GM21576 (cell line): ENCODE results near the gene PTX4.
"Not testable (repeated sequence)": the region's sequence is repeated elsewhere in the genome, so short reads cannot be mapped to it uniquely, and the experiment has no call there.

ENCODE experiments used
- ATAC-seq: cut with Tn5 transposase; IDR thresholded peaks from one replicate; pipeline ENCODE4 v1.9.1; 2021; ENCODE audit warnings: mild to moderate bottlenecking, moderate library complexity; ENCODE audit not compliant: unreplicated experiment

Gene PTX4

GRCh38 chr16:1447965-1448364, 40.8 kb downstream of the PTX4 start:
- no peak for ATAC-seq

GRCh38 chr16:1446296-1447080, 42.3 kb downstream of the PTX4 start:
- ATAC-seq, result no peak

DNA sequence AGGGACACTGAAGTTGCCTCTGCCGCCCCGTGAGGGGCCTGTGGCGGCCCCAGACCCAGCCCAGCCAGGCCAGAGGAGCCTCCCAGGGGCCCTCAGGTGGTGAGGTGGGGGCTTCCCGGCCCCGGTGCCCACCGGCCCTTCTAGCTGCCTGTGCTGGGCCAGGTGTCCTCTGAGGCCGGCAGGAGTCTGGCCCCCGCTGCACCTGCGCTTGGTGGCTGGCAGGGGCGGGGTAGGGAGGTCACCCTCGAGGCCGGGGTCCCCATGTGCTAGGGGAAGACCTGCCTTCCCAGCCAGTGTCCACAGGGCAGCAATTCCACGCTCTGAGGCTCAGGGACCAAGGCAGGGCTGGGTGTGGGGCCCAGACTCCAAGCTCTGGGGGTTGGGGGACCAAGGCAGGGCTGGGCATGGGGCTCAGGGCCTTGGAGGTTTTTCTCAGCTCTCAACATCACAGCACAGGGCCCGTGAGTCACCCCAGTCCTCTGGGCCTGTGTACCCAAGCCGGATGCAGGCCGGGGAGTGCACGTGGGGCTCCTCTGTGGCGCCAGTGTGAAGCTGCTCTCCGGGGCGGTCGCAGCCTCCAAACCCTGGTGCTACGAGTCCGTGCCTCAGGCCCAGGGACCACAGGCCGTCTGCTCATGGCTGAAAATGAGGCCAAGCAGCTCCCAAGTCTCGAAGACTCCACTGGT, 43.1 kb downstream of the PTX4 start:
- no peak for ATAC-seq

DNA sequence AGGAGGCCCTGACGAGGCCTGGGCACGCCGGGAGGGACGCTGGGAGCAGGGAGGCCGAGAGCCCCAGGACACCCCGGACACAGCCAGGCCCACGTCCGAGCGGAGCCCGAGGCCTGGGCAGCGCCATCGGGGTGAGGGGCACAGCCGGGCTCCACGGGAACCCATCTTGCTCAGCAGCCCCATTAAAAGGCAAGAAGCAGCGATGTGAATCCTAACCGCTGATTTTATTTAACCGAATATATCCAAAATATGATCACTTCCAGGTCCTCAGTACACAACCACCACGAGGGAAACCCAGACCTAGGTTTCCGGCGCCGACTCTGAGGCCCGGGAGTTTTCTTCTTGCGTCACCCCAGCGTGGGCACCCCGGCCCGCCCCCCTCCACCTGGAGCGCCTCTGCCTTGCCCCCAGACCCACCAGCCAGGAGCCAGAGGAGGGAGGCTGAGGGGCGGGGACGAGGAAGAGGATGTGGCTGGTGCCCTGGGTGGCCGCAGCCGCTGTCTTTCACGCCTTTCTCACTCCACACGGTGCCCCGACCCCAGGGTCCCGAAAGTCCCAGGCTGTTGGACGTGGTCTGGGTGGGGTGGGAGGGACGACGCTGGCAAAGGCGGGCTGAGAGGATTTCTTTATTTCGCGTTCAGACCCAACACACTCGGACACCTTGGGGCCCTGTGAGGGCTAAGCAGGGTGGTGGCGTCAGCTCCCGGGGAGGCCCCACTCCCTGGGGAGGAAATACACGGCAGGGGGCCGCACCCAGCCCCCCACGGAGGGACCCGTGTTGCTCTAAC, 43.8 kb downstream of the PTX4 start:
- ATAC-seq, result no peak

DNA sequence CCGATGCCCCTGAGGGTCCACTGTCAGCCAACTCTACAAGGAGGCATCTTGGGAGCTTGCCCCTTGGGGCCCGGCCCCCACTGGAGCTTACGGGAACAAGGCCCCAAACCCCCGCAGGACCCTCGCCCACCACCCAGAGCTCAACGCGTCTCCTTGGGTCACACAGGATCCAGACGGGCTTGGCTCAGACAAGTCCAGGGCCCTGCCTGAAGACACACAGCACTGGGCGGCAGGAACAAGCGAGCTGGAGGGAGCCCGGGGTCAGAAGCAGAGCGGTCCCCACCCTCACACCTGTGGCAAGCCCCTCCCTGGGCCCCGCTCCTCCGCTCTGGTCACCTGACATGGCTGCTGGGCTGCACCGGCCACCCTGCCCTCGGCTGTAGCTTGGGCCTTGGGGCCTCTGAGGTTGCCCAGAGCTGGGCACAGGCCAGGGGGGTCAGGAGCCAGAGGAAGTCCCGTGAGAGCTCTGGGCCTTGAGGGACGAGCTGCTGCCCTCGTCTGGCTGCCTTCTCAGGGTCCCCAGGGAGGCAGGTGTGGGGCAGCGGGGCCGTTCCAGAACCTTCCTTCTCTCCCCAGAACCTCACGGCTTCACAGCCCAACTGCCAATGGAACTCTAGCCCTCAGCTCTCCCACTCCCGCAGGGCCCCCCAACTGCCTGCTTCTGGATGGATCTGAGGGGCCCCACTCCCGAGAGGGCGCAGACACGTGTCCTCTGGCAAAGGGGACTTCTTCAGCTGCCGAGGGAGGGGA, 44.6 kb downstream of the PTX4 start, which contains the start of gene CCDC154:
Gene CCDC154, minus strand, starts transcription at position 577 of the 750 bp plus-strand sequence. Its CDS starts 234 bp downstream, at position 343.
- ATAC-seq, result no peak

DNA sequence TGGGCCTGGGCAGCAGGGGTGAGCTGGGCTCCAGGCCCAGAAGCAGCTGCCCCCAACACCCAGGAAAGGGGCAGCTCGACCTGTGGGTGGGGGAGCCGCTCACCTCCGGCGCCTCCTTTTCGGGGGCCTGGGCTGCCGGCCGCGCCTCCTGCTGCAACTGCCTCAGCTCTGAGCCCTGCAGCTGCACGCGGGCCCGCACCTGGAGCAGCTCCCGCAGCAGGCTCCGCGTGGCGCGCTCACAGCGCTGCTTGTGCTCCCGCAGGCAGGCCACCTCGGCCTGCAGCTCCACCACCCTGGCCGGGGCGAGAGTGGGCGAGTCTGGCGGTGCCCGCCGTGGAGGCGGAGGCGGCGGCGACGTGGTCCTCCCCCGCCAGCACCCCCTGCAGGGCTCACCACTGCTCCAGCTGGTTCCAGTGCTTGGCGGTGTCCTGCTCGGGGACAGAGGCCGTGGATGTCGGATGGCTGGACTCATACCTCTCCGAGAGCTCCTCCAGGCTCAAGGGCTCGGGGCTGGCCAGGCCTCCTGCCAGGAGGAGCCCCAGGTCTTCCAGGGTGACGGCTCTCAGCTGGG, 45.3 kb downstream of the PTX4 start:
- ATAC-seq, result no peak

- no peak for ATAC-seq
Measured at GRCh38 chr16:1442697-1443096, 46.0 kb downstream of the PTX4 start.

GRCh38 chr16:1441391-1441829, 47.3 kb downstream of the PTX4 start:
- ATAC-seq, result no peak

- ATAC-seq, result not testable (repeated sequence)
Measured at GRCh38 chr16:1439699-1440074, 49.1 kb downstream of the PTX4 start.

DNA sequence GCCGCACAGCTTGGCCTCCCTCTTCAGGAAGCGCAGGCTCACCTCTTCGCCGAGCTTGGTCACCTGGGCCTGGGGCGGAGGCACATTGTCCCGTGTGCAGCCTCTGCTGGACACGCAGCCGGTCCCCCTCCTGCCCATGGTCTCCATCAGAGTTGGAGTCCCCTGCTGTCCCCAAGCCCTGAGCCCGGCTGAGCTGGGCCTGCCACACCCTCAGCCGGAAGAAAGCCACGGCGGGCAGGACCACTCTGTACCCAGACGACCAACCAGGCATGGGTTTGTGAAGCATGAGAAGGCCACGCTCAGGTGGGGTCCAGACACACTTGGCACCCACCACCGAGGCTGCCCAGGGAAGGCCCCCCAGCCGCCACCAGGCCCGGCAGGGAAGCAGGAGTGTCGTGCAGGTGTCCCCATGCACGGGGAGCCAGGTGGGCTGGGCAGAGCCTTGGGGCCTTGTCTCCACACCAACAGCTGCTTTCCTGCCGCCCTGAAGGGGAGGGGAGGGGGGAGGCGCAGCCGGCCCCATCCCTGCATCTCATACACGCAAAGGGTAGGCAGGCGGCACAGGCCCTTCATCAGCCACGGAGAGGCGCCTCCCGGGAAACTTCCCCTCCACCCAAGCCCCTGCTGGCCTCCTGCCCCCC, 49.6 kb downstream of the PTX4 start:
- no peak for ATAC-seq

GRCh38 chr16:1438229-1439057, 50.3 kb downstream of the PTX4 start:
- ATAC-seq, result no peak

- no peak for ATAC-seq
Measured at GRCh38 chr16:1437606-1438005, 51.1 kb downstream of the PTX4 start.

DNA sequence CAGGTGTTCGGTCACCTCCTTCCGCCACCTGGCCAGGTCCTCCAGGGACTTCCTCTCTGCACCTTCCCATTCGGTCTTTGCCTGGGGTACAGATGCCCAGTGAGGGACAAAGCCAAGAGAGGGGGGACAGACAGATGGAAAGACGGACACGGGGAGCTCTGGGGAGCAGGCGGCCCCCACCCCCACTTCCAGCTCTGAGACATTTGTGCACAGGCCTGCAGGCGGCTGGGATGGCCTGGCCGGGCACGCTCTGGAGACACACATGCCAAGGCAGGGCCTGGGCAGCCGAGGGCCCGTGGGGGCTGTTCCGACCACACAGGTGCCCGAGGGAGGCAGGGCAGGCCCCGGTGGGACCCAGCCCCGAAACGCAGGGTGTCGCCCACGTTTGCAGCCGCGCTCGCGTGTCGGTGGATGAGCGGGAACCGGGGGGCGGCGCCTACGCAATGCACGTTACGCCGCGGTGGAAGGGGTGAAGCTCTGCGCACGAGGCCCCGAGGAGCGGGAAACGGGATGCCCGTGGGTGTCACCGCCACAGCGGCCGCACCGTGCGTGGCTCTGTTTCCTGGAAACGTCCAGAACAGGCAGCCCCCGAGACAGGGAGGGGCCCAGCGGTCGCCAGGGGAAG, 51.9 kb downstream of the PTX4 start:
- ATAC-seq, result no peak

DNA sequence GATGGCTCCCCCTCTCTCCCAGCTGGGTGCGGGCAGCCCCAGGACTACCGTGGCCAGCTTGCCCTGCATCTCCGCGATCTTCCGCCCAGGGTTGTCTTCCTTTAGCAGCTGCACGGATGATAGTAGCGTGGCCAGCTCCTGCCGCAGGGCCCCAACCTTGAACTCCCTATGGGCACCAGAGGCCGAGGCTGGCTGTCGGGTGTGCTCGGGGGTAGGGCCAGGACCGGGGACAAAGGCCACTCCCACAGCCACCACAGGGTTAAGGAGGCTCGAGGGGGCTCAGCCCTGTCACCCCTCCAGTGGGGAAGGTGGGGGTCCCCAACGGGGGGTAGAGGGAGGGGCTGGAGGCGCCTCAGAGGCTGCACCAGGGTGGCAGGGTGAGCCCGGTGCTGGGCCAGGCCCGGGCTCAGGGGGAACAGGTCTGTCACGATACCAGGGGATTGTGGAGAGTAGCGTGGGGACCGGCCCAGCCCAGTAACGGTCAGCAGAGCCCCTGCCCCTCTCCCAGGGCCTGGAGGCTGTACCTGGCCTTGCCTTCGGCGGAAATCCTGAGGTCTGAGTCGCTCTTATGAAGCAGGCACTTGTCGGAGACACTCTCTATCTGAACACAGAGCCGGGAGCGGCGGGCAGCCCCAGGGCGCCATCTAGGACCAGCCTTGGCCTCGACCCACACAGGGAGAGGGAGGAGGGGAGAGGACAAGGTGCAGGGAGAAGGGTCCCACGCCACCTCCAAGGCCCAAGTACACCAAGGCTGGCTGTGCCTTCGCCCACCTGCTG, 52.6 kb downstream of the PTX4 start:
- no peak for ATAC-seq
